NCI-H1930 (cell line): ENCODE results near the gene LOXL1.

Experiments
- DNase-seq, 2 experiments: peaks; one replicate each; lab custom pipeline; 2025; lab: John Stamatoyannopoulos, UW

Gene LOXL1

GRCh38 chr15:73981761-73982221 is 55.5 kb downstream of the LOXL1 start:
- DNase-seq = no peak

GRCh38 chr15:73982222-73982962 is 56.1 kb downstream of the LOXL1 start:
- no peak for DNase-seq

GRCh38 chr15:73983211-73983727 is 57.0 kb downstream of the LOXL1 start:
- DNase-seq = no peak

- no peak for DNase-seq
Observed at GRCh38 chr15:73983773-73984172, 57.5 kb downstream of the LOXL1 start.

GRCh38 chr15:73984208-73984979 is 58.1 kb downstream of the LOXL1 start:
- DNase-seq = no peak

GRCh38 chr15:73985101-73985873 is 59.0 kb downstream of the LOXL1 start:
- DNase-seq = no peak

- DNase-seq = no peak
Observed at GRCh38 chr15:73986055-73986775, 60.0 kb downstream of the LOXL1 start.

- no peak for DNase-seq
Observed at GRCh38 chr15:73986776-73987056, 60.5 kb downstream of the LOXL1 start.

GRCh38 chr15:73987250-73987649 is 61.0 kb downstream of the LOXL1 start:
- no peak for DNase-seq

GRCh38 chr15:73987681-73988444 is 61.6 kb downstream of the LOXL1 start:
- no peak for DNase-seq

GRCh38 chr15:73988445-73988969 is 62.2 kb downstream of the LOXL1 start:
- no peak for DNase-seq

- no peak for DNase-seq
Observed at GRCh38 chr15:73989001-73989798, 62.9 kb downstream of the LOXL1 start.

GRCh38 chr15:73990250-73991005 is 64.2 kb downstream of the LOXL1 start:
- no peak for DNase-seq

- no peak for DNase-seq
Observed at GRCh38 chr15:73991260-73991659, 65.0 kb downstream of the LOXL1 start.

- DNase-seq = peak; percentile 71 to 86
Observed at GRCh38 chr15:73991726-73992593, 65.7 kb downstream of the LOXL1 start, which contains the start of gene STOML1. STOML1 (minus strand) TSS chr15:73992295; CDS start chr15:73992223, 72 bp downstream.

GRCh38 chr15:73992594-73992898 is 66.3 kb downstream of the LOXL1 start:
- no peak for DNase-seq

- DNase-seq = no peak
Observed at GRCh38 chr15:73993211-73993994, 67.1 kb downstream of the LOXL1 start.
